IMR-90 (cell line): ENCODE data around the gene SLC6A20. TPM values are rescaled to one million over a fixed set of nuclear protein-coding genes. Genes with fewer than 3 reads are reported as not detected.

Experiments used
- ATAC-seq: fragments of 200-7000 bp; cut with Tn5 transposase; 2 replicates; pipeline ENCODE4 v1.9.1; 2020; ENCODE audit warnings: low read depth, mild to moderate bottlenecking, moderate library complexity
- BruUV-seq: library from RNA; stranded (reverse); fragments of 400-500 nt; replicated peaks from 2 replicates; lab custom pipeline; 2021; lab: Mats Ljungman, UMichigan
- CTCF ChIA-PET: fragments of 300-600 bp; formaldehyde crosslinking; extraction: SDS; loops from one replicate; lab custom pipeline; 2021; ENCODE audit warnings: antibody characterized with exemption; lab: Yijun Ruan, JAX
- POLR2A ChIA-PET: fragments of 300-600 bp; sonication (Branson Sonifier 250); formaldehyde crosslinking; loops from one replicate; lab custom pipeline; 2022; ENCODE audit warnings: antibody characterized with exemption; ENCODE audit not compliant: unreplicated experiment; lab: Charles Lee
- DNase-seq: peaks from one replicate; pipeline ENCODE4 v3.0.0; 2013
- H2AFZ ChIP-seq: replicated peaks from 2 replicates; pipeline ENCODE3; 2013; ENCODE audit warnings: low read length, mild to moderate bottlenecking; ENCODE audit not compliant: poor library complexity
- H2AK5ac ChIP-seq: 2 replicates; pipeline ENCODE4 v1.6.1; 2013; ENCODE audit warnings: low read depth, low read length, inconsistent platforms
- H2AK9ac ChIP-seq: replicated peaks from 2 replicates; pipeline ENCODE3; 2013; ENCODE audit warnings: mild to moderate bottlenecking, low read depth, low read length, moderate library complexity; ENCODE audit not compliant: poor library complexity
- H2BK120ac ChIP-seq: 2 replicates; pipeline ENCODE4 v1.6.1; 2013; ENCODE audit warnings: low read depth, low read length, inconsistent platforms
- H2BK15ac ChIP-seq: 3 replicates; pipeline ENCODE4 v1.6.1; 2013; ENCODE audit warnings: low read depth, low read length, inconsistent platforms
- H2BK20ac ChIP-seq: 2 replicates; pipeline ENCODE4 v1.6.1; 2013; ENCODE audit warnings: low read depth, mild to moderate bottlenecking, inconsistent platforms, low read length, moderate library complexity
- H2BK5ac ChIP-seq: 2 replicates; pipeline ENCODE4 v1.6.1; 2013; ENCODE audit warnings: mild to moderate bottlenecking, low read depth, low read length, inconsistent platforms; ENCODE audit not compliant: poor library complexity, severe bottlenecking
- H3K14ac ChIP-seq: replicated peaks from 2 replicates; pipeline ENCODE4 v1.6.1; 2013; ENCODE audit warnings: low read depth, low read length, inconsistent platforms
- H3K18ac ChIP-seq: 2 replicates; pipeline ENCODE4 v1.6.1; 2013; ENCODE audit warnings: low read depth, low read length, control low read depth
- H3K23ac ChIP-seq: 2 replicates; pipeline ENCODE4 v1.6.1; 2013; ENCODE audit warnings: low read depth, low read length, inconsistent platforms
- H3K27ac ChIP-seq: 2 replicates; pipeline ENCODE4 v1.5.1; 2013; ENCODE audit warnings: mild to moderate bottlenecking, control low read depth, low read length; ENCODE audit not compliant: insufficient read depth
- H3K27me3 ChIP-seq: 2 replicates; pipeline ENCODE4 v1.6.1; 2013; ENCODE audit warnings: low read length; ENCODE audit not compliant: control insufficient read depth, insufficient read depth
- H3K36me3 ChIP-seq: 2 replicates; pipeline ENCODE4 v1.6.1; 2013; ENCODE audit warnings: low read length, mixed read lengths; ENCODE audit not compliant: control insufficient read depth, insufficient read depth
- H3K4ac ChIP-seq: 2 replicates; pipeline ENCODE4 v1.6.1; 2013; ENCODE audit warnings: low read depth, low read length, inconsistent platforms
- H3K4me1 ChIP-seq: 2 replicates; pipeline ENCODE4 v1.6.1; 2013; ENCODE audit warnings: low read length, mixed read lengths; ENCODE audit not compliant: control insufficient read depth, insufficient read depth
- H3K4me2 ChIP-seq: 2 replicates; pipeline ENCODE4 v1.6.1; 2013; ENCODE audit warnings: low read depth, mild to moderate bottlenecking, control low read depth, low read length, moderate library complexity
- H3K4me3 ChIP-seq: 2 replicates; pipeline ENCODE4 v1.5.1; 2013; ENCODE audit warnings: low read depth, mild to moderate bottlenecking, control low read depth, low read length, moderate library complexity; ENCODE audit not compliant: insufficient read depth
- H3K56ac ChIP-seq: 2 replicates; pipeline ENCODE4 v1.6.1; 2013; ENCODE audit warnings: low read length, inconsistent platforms; ENCODE audit not compliant: insufficient read depth; ENCODE audit errors: extremely low read depth
- H3K79me1 ChIP-seq, 2 experiments: 2 replicates each; pipeline ENCODE4 v1.6.1; 2013; ENCODE audit warnings: low read length in 2 of 2, inconsistent platforms in 1 of 2, low read depth in 1 of 2
- H3K9ac ChIP-seq: 2 replicates; pipeline ENCODE4 v1.6.1; 2013; ENCODE audit warnings: low read depth, low read length, control low read depth
- H3K9me1 ChIP-seq: 2 replicates; pipeline ENCODE4 v1.6.1; 2013; ENCODE audit warnings: low read length, inconsistent platforms; ENCODE audit not compliant: insufficient read depth
- H3K9me3 ChIP-seq: 2 replicates; pipeline ENCODE4 v1.6.1; 2013; ENCODE audit warnings: low read length; ENCODE audit not compliant: control insufficient read depth, insufficient read depth
- H4K20me1 ChIP-seq: 2 replicates; pipeline ENCODE4 v1.6.1; 2013; ENCODE audit warnings: low read length, inconsistent platforms; ENCODE audit not compliant: insufficient read depth
- H4K5ac ChIP-seq: 2 replicates; pipeline ENCODE4 v1.6.1; 2013; ENCODE audit warnings: mild to moderate bottlenecking, low read depth, low read length, control low read depth
- H4K8ac ChIP-seq, 2 experiments: 2 replicates each; pipeline ENCODE4 v1.6.1; 2013; ENCODE audit warnings: low read depth in 2 of 2, low read length in 2 of 2, control low read depth in 1 of 2, inconsistent platforms in 1 of 2
- H4K91ac ChIP-seq: 2 replicates; pipeline ENCODE4 v1.6.1; 2013; ENCODE audit warnings: low read depth, low read length, inconsistent platforms; ENCODE audit not compliant: insufficient read depth
- BHLHE40 ChIP-seq: fragments of 150-350 bp; IDR thresholded peaks from 2 replicates; pipeline ENCODE4 v1.6.1; 2016; ENCODE audit warnings: mild to moderate bottlenecking, low read depth, low read length
- CHD1 ChIP-seq: IDR thresholded peaks from 2 replicates; pipeline ENCODE4 v1.6.1; 2012; ENCODE audit warnings: low read depth, low read length, improper control_type of control experiment
- FOS ChIP-seq: fragments of 150-350 bp; IDR thresholded peaks from 2 replicates; pipeline ENCODE4 v1.6.1; 2016; ENCODE audit warnings: low read depth, low read length
- MXI1 ChIP-seq: IDR thresholded peaks from 2 replicates; pipeline ENCODE4 v1.6.1; 2012; ENCODE audit warnings: low read depth, mild to moderate bottlenecking, low read length, moderate library complexity, borderline replicate concordance
- USF2 ChIP-seq: fragments of 150-350 bp; IDR thresholded peaks from 2 replicates; pipeline ENCODE4 v1.6.1; 2017; ENCODE audit warnings: mild to moderate bottlenecking, antibody characterized with exemption, low read length, low read depth
- WGBS, 2 experiments: methylation state at CpG; one replicate each; pipeline versions ENCODE4 v1.1.5 to v1.1.7; 2013; ENCODE audit warnings: missing lambda C conversion rate in 2 of 2; ENCODE audit not compliant: insufficient read length in 1 of 2; ENCODE audit errors: extremely low coverage in 2 of 2; 5-methylcytosine and 5-hydroxymethylcytosine counted together
- dilution Hi-C: fragments of 300-500 bp; cut with HindIII; formaldehyde crosslinking; loops from one replicate; pipeline ENCODE4 v1.14.3; 2018; ENCODE audit warnings: low sequenced_read_pairs; ENCODE audit not compliant: unreplicated experiment
- in situ Hi-C: fragments of 300-500 bp; cut with MboI; formaldehyde crosslinking; loops from 3 replicates; pipeline ENCODE4 v1.14.3; 2019; ENCODE audit warnings: low sequenced_read_pairs, inconsistent platforms, mixed read lengths
- intact Hi-C: fragments of 100-400 bp; cut with micrococcal nuclease; formaldehyde crosslinking; loops from 2 replicates; pipeline ENCODE4 v1.10.0; 2022
- polyA plus RNA-seq, 3 experiments: library from polyadenylated mRNA; depleted of rRNA; stranded (reverse); fragments of >200 nt; gene quantifications; 2 replicates each; pipeline ENCODE4 v1.2.3, GENCODE V29; 2012; ENCODE audit warnings: low replicate concordance in 1 of 3
- total RNA-seq: library from RNA; depleted of rRNA; stranded (reverse); fragments of >200 nt; gene quantifications from 2 replicates; pipeline ENCODE4 v1.2.3, GENCODE V29; 2012
- TF ChIP-seq, protein P1 (sequence below): conservative IDR thresholded peaks from 2 replicates; pipeline ENCODE4 v1.5.1; 2012; ENCODE audit warnings: mild to moderate bottlenecking, low read depth, low read length, improper control_type of control experiment
- TF ChIP-seq, protein P2 (sequence below): fragments of 150-350 bp; IDR thresholded peaks from 2 replicates; pipeline ENCODE4 v1.6.1; 2016; ENCODE audit warnings: low read depth, mild to moderate bottlenecking, low read length, moderate library complexity, borderline replicate concordance

The SLC6A20 gene
- total and polyA plus RNA-seq, 2 of the 4 experiments (the other 2 are of a cell fraction) = not detected

GRCh38 chr3:45826908-45827307, 30.6 kb upstream of the SLC6A20 start:
- WGBS, 2 experiments = 83% methylated on average over 1 of the region's 3 CpGs; no CpG with 5 or more reads in 1 of the 2 experiments
- CTCF ChIA-PET = interaction anchor here (0.6 kb wide), 1 partner anchor 163 kb away, joined by 3 read pairs; no protein-coding TSS in a partner anchor
- no peak overlapping the region for H4K5ac ChIP-seq
- H2BK20ac ChIP-seq = no peak overlapping the region
- TF ChIP-seq CHD1 = no peak
- TF ChIP-seq, protein P1, sequence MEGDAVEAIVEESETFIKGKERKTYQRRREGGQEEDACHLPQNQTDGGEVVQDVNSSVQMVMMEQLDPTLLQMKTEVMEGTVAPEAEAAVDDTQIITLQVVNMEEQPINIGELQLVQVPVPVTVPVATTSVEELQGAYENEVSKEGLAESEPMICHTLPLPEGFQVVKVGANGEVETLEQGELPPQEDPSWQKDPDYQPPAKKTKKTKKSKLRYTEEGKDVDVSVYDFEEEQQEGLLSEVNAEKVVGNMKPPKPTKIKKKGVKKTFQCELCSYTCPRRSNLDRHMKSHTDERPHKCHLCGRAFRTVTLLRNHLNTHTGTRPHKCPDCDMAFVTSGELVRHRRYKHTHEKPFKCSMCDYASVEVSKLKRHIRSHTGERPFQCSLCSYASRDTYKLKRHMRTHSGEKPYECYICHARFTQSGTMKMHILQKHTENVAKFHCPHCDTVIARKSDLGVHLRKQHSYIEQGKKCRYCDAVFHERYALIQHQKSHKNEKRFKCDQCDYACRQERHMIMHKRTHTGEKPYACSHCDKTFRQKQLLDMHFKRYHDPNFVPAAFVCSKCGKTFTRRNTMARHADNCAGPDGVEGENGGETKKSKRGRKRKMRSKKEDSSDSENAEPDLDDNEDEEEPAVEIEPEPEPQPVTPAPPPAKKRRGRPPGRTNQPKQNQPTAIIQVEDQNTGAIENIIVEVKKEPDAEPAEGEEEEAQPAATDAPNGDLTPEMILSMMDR = no peak
- no peak for TF ChIP-seq USF2
- no peak for TF ChIP-seq MXI1
- TF ChIP-seq, protein P2, sequence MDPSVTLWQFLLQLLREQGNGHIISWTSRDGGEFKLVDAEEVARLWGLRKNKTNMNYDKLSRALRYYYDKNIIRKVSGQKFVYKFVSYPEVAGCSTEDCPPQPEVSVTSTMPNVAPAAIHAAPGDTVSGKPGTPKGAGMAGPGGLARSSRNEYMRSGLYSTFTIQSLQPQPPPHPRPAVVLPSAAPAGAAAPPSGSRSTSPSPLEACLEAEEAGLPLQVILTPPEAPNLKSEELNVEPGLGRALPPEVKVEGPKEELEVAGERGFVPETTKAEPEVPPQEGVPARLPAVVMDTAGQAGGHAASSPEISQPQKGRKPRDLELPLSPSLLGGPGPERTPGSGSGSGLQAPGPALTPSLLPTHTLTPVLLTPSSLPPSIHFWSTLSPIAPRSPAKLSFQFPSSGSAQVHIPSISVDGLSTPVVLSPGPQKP = no peak
- no peak for TF ChIP-seq BHLHE40
- no peak for TF ChIP-seq FOS
- POLR2A ChIA-PET = no interaction called here
- no peak overlapping the region for H3K4ac ChIP-seq
- H3K79me1 ChIP-seq = no peaks in the 10 kb centered on the region
- no peak overlapping the region for H3K18ac ChIP-seq
- H2AFZ ChIP-seq = no peak overlapping the region
- no peak overlapping the region for H4K91ac ChIP-seq
- no peak overlapping the region for H3K56ac ChIP-seq
- in situ Hi-C loops (no loop called here), intact Hi-C loops (loop anchor here (5.0 kb wide), 1 partner anchor 315 kb away; no protein-coding TSS in a partner anchor), dilution Hi-C loops (no loop called here)
- H3K23ac ChIP-seq = no peak overlapping the region
- no peak overlapping the region for H3K4me3 ChIP-seq
- no peak overlapping the region for H3K4me2 ChIP-seq
- ATAC-seq = no peak
- no peak overlapping the region for H2BK5ac ChIP-seq
- no peaks in the 10 kb centered on the region for H4K20me1 ChIP-seq
- peaks cover 2% of the 10 kb centered on the region; the same call in 1 of the 2 replicates for H3K4me1 ChIP-seq
- H2BK120ac ChIP-seq = no peak overlapping the region
- peaks cover 17% of the 10 kb centered on the region for H3K36me3 ChIP-seq
- no peak overlapping the region for H2BK15ac ChIP-seq
- H3K9me1 ChIP-seq = no peaks in the 10 kb centered on the region; the same call in 1 of the 2 replicates
- H2AK5ac ChIP-seq = no peak overlapping the region
- no peak overlapping the region for H4K8ac ChIP-seq
- H2AK9ac ChIP-seq = no peak overlapping the region
- BruUV-seq = no TSS peak
- H3K14ac ChIP-seq = no peak overlapping the region
- H3K9ac ChIP-seq = no peak overlapping the region
- H3K27me3 ChIP-seq = no peaks in the 10 kb centered on the region
- DNase-seq = no peak
- no peak overlapping the region for H3K27ac ChIP-seq
- H3K9me3 ChIP-seq = no peaks in the 10 kb centered on the region
